ENCODE results near the gene MYRIP. TPM values are rescaled to one million over a fixed set of nuclear protein-coding genes. Genes with fewer than 3 reads are reported as not detected.

The MYRIP gene
- total and polyA plus RNA-seq, 7 experiments from 2014 or later: not detected

- ATAC-seq (no peak), DNase-seq (no peak)
- no peak overlapping the region for H3K4me3 Mint-ChIP-seq
- H3K9me3 Mint-ChIP-seq: no peaks in the 10 kb centered on the region
- H3K4me1 Mint-ChIP-seq: no peaks in the 10 kb centered on the region
- Histone ChIP-seq H3K9me3 (ENCODE audit: control insufficient read depth in 2 of 3, low read length in 3 of 3) (no peaks in the 10 kb centered on the region), H3K4me3 (ENCODE audit: low read length) (no peak overlapping the region), H3K36me3 (ENCODE audit: control insufficient read depth in 2 of 3, insufficient read depth in 3 of 3, low read length in 3 of 3) (no peaks in the 10 kb centered on the region), H3K27ac (ENCODE audit: low read depth, low read length) (no peak overlapping the region), H3K4me1 (ENCODE audit: control insufficient read depth in 2 of 2, insufficient read depth in 2 of 2, low read length in 2 of 2) (no peaks in the 10 kb centered on the region), H3K27me3 (ENCODE audit: control insufficient read depth in 2 of 2, insufficient read depth in 2 of 2, low read length in 2 of 2) (no peaks in the 10 kb centered on the region)
- POLR2A ChIA-PET: no interaction called here
- CTCF ChIA-PET: no interaction called here
- no peak overlapping the region for H3K27ac Mint-ChIP-seq
- intact Hi-C loops (cut with micrococcal nuclease): no loop called here
- peaks cover 0 to 4% (median 0%) of the 10 kb centered on the region in 5 donors for H3K36me3 Mint-ChIP-seq
- H3K27me3 Mint-ChIP-seq: no peaks in the 10 kb centered on the region
These were observed 405.6 kb downstream of the MYRIP start for GRCh38 chr3:40215015-40215414.

- Histone ChIP-seq H3K36me3 (ENCODE audit: control insufficient read depth in 2 of 3, insufficient read depth in 3 of 3, low read length in 3 of 3) (no peaks in the 10 kb centered on the region), H3K27me3 (ENCODE audit: control insufficient read depth in 2 of 2, insufficient read depth in 2 of 2, low read length in 2 of 2) (no peaks in the 10 kb centered on the region), H3K4me1 (ENCODE audit: control insufficient read depth in 2 of 2, insufficient read depth in 2 of 2, low read length in 2 of 2) (no peaks in the 10 kb centered on the region), H3K27ac (ENCODE audit: low read depth, low read length) (no peak overlapping the region), H3K4me3 (ENCODE audit: low read length) (no peak overlapping the region), H3K9me3 (ENCODE audit: control insufficient read depth in 2 of 3, low read length in 3 of 3) (no peaks in the 10 kb centered on the region)
- Mint-ChIP-seq H3K36me3 (peaks cover 0 to 12% (median 4%) of the 10 kb centered on the region in 5 donors), H3K4me3 (no peak overlapping the region), H3K9me3 (peaks cover 0 to 9% (median 0%) of the 10 kb centered on the region in 11 donors), H3K27me3 (no peaks in the 10 kb centered on the region), H3K27ac (no peak overlapping the region), H3K4me1 (no peaks in the 10 kb centered on the region)
- ATAC-seq (no peak), DNase-seq (no peak)
- intact Hi-C loops (cut with micrococcal nuclease): no loop called here
- ChIA-PET POLR2A (no interaction called here), CTCF (no interaction called here)
These were observed 407.1 kb downstream of the MYRIP start for GRCh38 chr3:40216471-40216870.

- ChIA-PET CTCF (no interaction called here), POLR2A (no interaction called here)
- Mint-ChIP-seq H3K4me3 (no peak overlapping the region), H3K9me3 (peaks cover 0 to 9% (median 0%) of the 10 kb centered on the region in 11 donors), H3K36me3 (peaks cover 0 to 36% (median 10%) of the 10 kb centered on the region in 5 donors), H3K27ac (no peak overlapping the region), H3K4me1 (peaks cover 0 to 4% (median 0%) of the 10 kb centered on the region in 7 donors), H3K27me3 (no peaks in the 10 kb centered on the region)
- H3K9me3 ChIP-seq (ENCODE audit: control insufficient read depth in 2 of 3, low read length in 3 of 3): no peaks in the 10 kb centered on the region
- ATAC-seq: no peak
- H3K27me3 ChIP-seq (ENCODE audit: control insufficient read depth in 2 of 2, insufficient read depth in 2 of 2, low read length in 2 of 2): no peaks in the 10 kb centered on the region
- H3K27ac ChIP-seq (ENCODE audit: low read depth, low read length): no peak overlapping the region
- H3K36me3 ChIP-seq (ENCODE audit: control insufficient read depth in 2 of 3, insufficient read depth in 3 of 3, low read length in 3 of 3): no peaks in the 10 kb centered on the region
- intact Hi-C loops (cut with micrococcal nuclease): no loop called here
- H3K4me1 ChIP-seq (ENCODE audit: control insufficient read depth in 2 of 2, insufficient read depth in 2 of 2, low read length in 2 of 2): no peaks in the 10 kb centered on the region
- H3K4me3 ChIP-seq (ENCODE audit: low read length): no peak overlapping the region
- no peak for DNase-seq
These were observed 414.4 kb downstream of the MYRIP start for GRCh38 chr3:40223856-40224255.

GRCh38 chr3:40224796-40225515 lies 415.5 kb downstream of the MYRIP start:
- H3K4me3 ChIP-seq (ENCODE audit: low read length): no peak overlapping the region
- H3K27me3 ChIP-seq (ENCODE audit: control insufficient read depth in 2 of 2, insufficient read depth in 2 of 2, low read length in 2 of 2): no peaks in the 10 kb centered on the region
- ChIA-PET CTCF (no interaction called here), POLR2A (no interaction called here)
- no peaks in the 10 kb centered on the region for H3K27me3 Mint-ChIP-seq
- H3K4me1 ChIP-seq (ENCODE audit: control insufficient read depth in 2 of 2, insufficient read depth in 2 of 2, low read length in 2 of 2): no peaks in the 10 kb centered on the region
- no peak overlapping the region for H3K27ac ChIP-seq (ENCODE audit: low read depth, low read length)
- peaks cover 0 to 36% (median 10%) of the 10 kb centered on the region in 5 donors for H3K36me3 Mint-ChIP-seq
- peaks cover 0 to 4% (median 0%) of the 10 kb centered on the region in 7 donors for H3K4me1 Mint-ChIP-seq
- ATAC-seq (no peak), DNase-seq (no peak)
- H3K9me3 ChIP-seq (ENCODE audit: control insufficient read depth in 2 of 3, low read length in 3 of 3): no peaks in the 10 kb centered on the region
- no peak overlapping the region for H3K27ac Mint-ChIP-seq
- peaks cover 0 to 9% (median 0%) of the 10 kb centered on the region in 11 donors for H3K9me3 Mint-ChIP-seq
- H3K4me3 Mint-ChIP-seq: no peak overlapping the region
- intact Hi-C loops (cut with micrococcal nuclease): no loop called here
- H3K36me3 ChIP-seq (ENCODE audit: control insufficient read depth in 2 of 3, insufficient read depth in 3 of 3, low read length in 3 of 3): no peaks in the 10 kb centered on the region

- Histone ChIP-seq H3K36me3 (ENCODE audit: control insufficient read depth in 2 of 3, insufficient read depth in 3 of 3, low read length in 3 of 3) (no peaks in the 10 kb centered on the region), H3K27ac (ENCODE audit: low read depth, low read length) (no peak overlapping the region), H3K4me1 (ENCODE audit: control insufficient read depth in 2 of 2, insufficient read depth in 2 of 2, low read length in 2 of 2) (no peaks in the 10 kb centered on the region), H3K9me3 (ENCODE audit: control insufficient read depth in 2 of 3, low read length in 3 of 3) (no peaks in the 10 kb centered on the region), H3K27me3 (ENCODE audit: control insufficient read depth in 2 of 2, insufficient read depth in 2 of 2, low read length in 2 of 2) (no peaks in the 10 kb centered on the region), H3K4me3 (ENCODE audit: low read length) (no peak overlapping the region)
- ChIA-PET CTCF (interaction anchor here (0.6 kb wide), 1 partner anchor 29 kb away, joined by 4 read pairs; no protein-coding TSS in a partner anchor), POLR2A (no interaction called here)
- Mint-ChIP-seq H3K27me3 (no peaks in the 10 kb centered on the region), H3K4me3 (no peak overlapping the region), H3K36me3 (peaks cover 0 to 26% (median 6%) of the 10 kb centered on the region in 5 donors), H3K4me1 (peaks cover 0 to 4% (median 0%) of the 10 kb centered on the region in 7 donors), H3K9me3 (no peaks in the 10 kb centered on the region), H3K27ac (no peak overlapping the region)
- intact Hi-C loops (cut with micrococcal nuclease): no loop called here
- ATAC-seq (no peak), DNase-seq (no peak)
These were observed 417.2 kb downstream of the MYRIP start for GRCh38 chr3:40226636-40227035.

- Mint-ChIP-seq H3K27ac (no peak overlapping the region), H3K4me3 (no peak overlapping the region), H3K36me3 (peaks cover 0 to 20% (median 9%) of the 10 kb centered on the region in 5 donors), H3K4me1 (peaks cover 0 to 3% (median 0%) of the 10 kb centered on the region in 7 donors), H3K9me3 (no peaks in the 10 kb centered on the region), H3K27me3 (no peaks in the 10 kb centered on the region)
- no peak for ATAC-seq
- CTCF ChIA-PET: no interaction called here
- no peak for DNase-seq
- intact Hi-C loops (cut with micrococcal nuclease): no loop called here
- no peak overlapping the region for H3K4me3 ChIP-seq (ENCODE audit: low read length)
- H3K27ac ChIP-seq (ENCODE audit: low read depth, low read length): no peak overlapping the region
- no peaks in the 10 kb centered on the region for H3K36me3 ChIP-seq (ENCODE audit: control insufficient read depth in 2 of 3, insufficient read depth in 3 of 3, low read length in 3 of 3)
- H3K9me3 ChIP-seq (ENCODE audit: control insufficient read depth in 2 of 3, low read length in 3 of 3): no peaks in the 10 kb centered on the region
- H3K4me1 ChIP-seq (ENCODE audit: control insufficient read depth in 2 of 2, insufficient read depth in 2 of 2, low read length in 2 of 2): no peaks in the 10 kb centered on the region
- POLR2A ChIA-PET: no interaction called here
- no peaks in the 10 kb centered on the region for H3K27me3 ChIP-seq (ENCODE audit: control insufficient read depth in 2 of 2, insufficient read depth in 2 of 2, low read length in 2 of 2)
These were observed 419.5 kb downstream of the MYRIP start for GRCh38 chr3:40228792-40229350.

- H3K4me3 Mint-ChIP-seq: no peak overlapping the region
- Histone ChIP-seq H3K27ac (ENCODE audit: low read depth, low read length) (no peak overlapping the region), H3K36me3 (ENCODE audit: control insufficient read depth in 2 of 3, insufficient read depth in 3 of 3, low read length in 3 of 3) (no peaks in the 10 kb centered on the region), H3K4me3 (ENCODE audit: low read length) (no peak overlapping the region), H3K9me3 (ENCODE audit: control insufficient read depth in 2 of 3, low read length in 3 of 3) (no peaks in the 10 kb centered on the region), H3K27me3 (ENCODE audit: control insufficient read depth in 2 of 2, insufficient read depth in 2 of 2, low read length in 2 of 2) (no peaks in the 10 kb centered on the region), H3K4me1 (ENCODE audit: control insufficient read depth in 2 of 2, insufficient read depth in 2 of 2, low read length in 2 of 2) (no peaks in the 10 kb centered on the region)
- peaks cover 0 to 3% (median 0%) of the 10 kb centered on the region in 7 donors for H3K4me1 Mint-ChIP-seq
- ATAC-seq: peak; percentile 85
- CTCF ChIA-PET: no interaction called here
- no peak for DNase-seq
- no peaks in the 10 kb centered on the region for H3K9me3 Mint-ChIP-seq
- POLR2A ChIA-PET: no interaction called here
- peaks cover 0 to 23% (median 12%) of the 10 kb centered on the region in 5 donors for H3K36me3 Mint-ChIP-seq
- H3K27ac Mint-ChIP-seq: no peak overlapping the region
- intact Hi-C loops (cut with micrococcal nuclease): no loop called here
- H3K27me3 Mint-ChIP-seq: no peaks in the 10 kb centered on the region
These were observed 420.0 kb downstream of the MYRIP start for GRCh38 chr3:40229386-40229785.
